HCT116 (cell line): ENCODE results near the gene REPS1. TPM values are rescaled to one million over a fixed set of nuclear protein-coding genes. Genes with fewer than 3 reads are reported as not detected.

Experiments used
- ATAC-seq: fragments of 200-7000 bp; cut with Tn5 transposase; 2 replicates; pipeline ENCODE4 v1.9.1; 2020; ENCODE audit warnings: mild to moderate bottlenecking, moderate library complexity
- BruUV-seq: library from RNA; stranded (reverse); fragments of 400-500 nt; replicated peaks from 2 replicates; lab custom pipeline; 2021; lab: Mats Ljungman, UMichigan
- CTCF ChIA-PET: fragments of 300-600 bp; sonication (Branson Sonifier 250); formaldehyde crosslinking; loops from one replicate; lab custom pipeline; 2021; ENCODE audit warnings: antibody characterized with exemption; lab: Charles Lee
- POLR2A ChIA-PET: fragments of 300-600, 350-600 bp; sonication (Branson Sonifier 250); formaldehyde crosslinking; loops from one replicate; lab custom pipeline; 2021; ENCODE audit warnings: antibody characterized with exemption; lab: Charles Lee
- RAD21 ChIA-PET, 2 experiments: fragments of 300-600 bp; sonication (Branson Sonifier 250); formaldehyde crosslinking; loops; one replicate each; lab custom pipeline; 2023; ENCODE audit warnings: low total read pairs in 2 of 2; ENCODE audit not compliant: uncharacterized antibody in 2 of 2, unreplicated experiment in 2 of 2, low non-redundant PET in 1 of 2; lab: Charles Lee
- DNase-seq: peaks from one replicate; pipeline ENCODE4 v3.0.0-alpha.2; 2010; ENCODE audit warnings: low read depth, low spot score
- H2AFZ ChIP-seq: fragments of 200-600 bp; shearing (Covaris generic), sonication (generic); 2 replicates; pipeline ENCODE4 v1.6.1; 2017; ENCODE audit warnings: low read depth, mixed run types, mixed read lengths, antibody characterized with exemption, low read length; ENCODE audit not compliant: poor library complexity, severe bottlenecking
- H3K27ac ChIP-seq: 2 replicates; pipeline ENCODE4 v1.5.1; 2012; ENCODE audit warnings: low read depth, low read length
- H3K27me3 ChIP-seq: fragments of 200-600 bp; sonication (generic); 2 replicates; pipeline ENCODE4 v1.6.1; 2016; ENCODE audit warnings: mixed run types, low read length, mixed read lengths; ENCODE audit not compliant: insufficient read depth
- H3K36me3 ChIP-seq, 2 experiments: fragments of 200-500 bp in 1 of 2; fragments of 200-600 bp in 1 of 2; sonication (Bioruptor generic) in 1 of 2; sonication (generic) in 1 of 2; 2 replicates each; pipeline versions ENCODE4 v1.5.1 to v1.6.1; 2014 to 2016; ENCODE audit warnings: low read length in 2 of 2, inconsistent platforms in 1 of 2, mixed read lengths in 1 of 2, mixed run types in 1 of 2; ENCODE audit not compliant: insufficient read depth in 2 of 2, control insufficient read depth in 1 of 2
- H3K4me1 ChIP-seq, 2 experiments: fragments of 200-600 bp in 1 of 2; sonication (generic) in 1 of 2; 2 replicates each; pipeline versions ENCODE4 v1.5.1 to v1.6.1; 2012 to 2017; ENCODE audit warnings: low read length in 2 of 2, inconsistent platforms in 1 of 2, mild to moderate bottlenecking in 1 of 2, mixed read lengths in 1 of 2, mixed run types in 1 of 2, moderate library complexity in 1 of 2; ENCODE audit not compliant: insufficient read depth in 2 of 2, control insufficient read depth in 1 of 2
- H3K4me2 ChIP-seq: fragments of 200-600 bp; sonication (generic); 2 replicates; pipeline ENCODE4 v1.6.1; 2017; ENCODE audit warnings: mixed run types, low read length, mixed read lengths
- H3K4me3 ChIP-seq, 2 experiments: fragments of 200-600 bp in 1 of 2; sonication (generic) in 1 of 2; replicated peaks in 1 of 2; 2 replicates each; pipeline ENCODE4 v1.5.1; 2011 to 2016; ENCODE audit warnings: low read length in 2 of 2, control low read depth in 1 of 2, low read depth in 1 of 2, mild to moderate bottlenecking in 1 of 2, mixed read lengths in 1 of 2, mixed run types in 1 of 2
- H3K79me2 ChIP-seq: fragments of 200-600 bp; sonication (generic); 2 replicates; pipeline ENCODE4 v1.6.1; 2017; ENCODE audit warnings: mild to moderate bottlenecking, mixed run types, low read length, moderate library complexity, mixed read lengths; ENCODE audit not compliant: insufficient read depth
- H3K9ac ChIP-seq: fragments of 200-600 bp; sonication (generic); 2 replicates; pipeline ENCODE4 v1.6.1; 2016; ENCODE audit warnings: low read length, mixed read lengths
- H3K9me2 ChIP-seq: fragments of 200-600 bp; sonication (generic), shearing (Covaris generic); 2 replicates; pipeline ENCODE4 v1.6.1; 2017; ENCODE audit warnings: mixed run types, mild to moderate bottlenecking, moderate library complexity; ENCODE audit not compliant: insufficient read depth
- H3K9me3 ChIP-seq, 2 experiments: fragments of 200-500 bp in 1 of 2; fragments of 200-600 bp in 1 of 2; sonication (Bioruptor generic) in 1 of 2; sonication (generic) in 1 of 2; 2 replicates each; pipeline ENCODE4 v1.6.1; 2014 to 2017; ENCODE audit warnings: low read length in 2 of 2, mixed read lengths in 2 of 2, inconsistent platforms in 1 of 2, low read depth in 1 of 2, mild to moderate bottlenecking in 1 of 2, mixed run types in 1 of 2, moderate library complexity in 1 of 2; ENCODE audit not compliant: control insufficient read depth in 1 of 2, insufficient read depth in 1 of 2
- H4K20me1 ChIP-seq: fragments of 200-600 bp; sonication (generic), shearing (Covaris generic); 2 replicates; pipeline ENCODE4 v1.6.1; 2017; ENCODE audit warnings: mixed run types, mild to moderate bottlenecking, moderate library complexity; ENCODE audit not compliant: insufficient read depth
- EGR1 ChIP-seq: IDR thresholded peaks from 2 replicates; pipeline ENCODE4 v1.6.1; 2012; ENCODE audit warnings: low read depth
- ELF1 ChIP-seq: IDR thresholded peaks from 2 replicates; pipeline ENCODE4 v1.6.1; 2012; ENCODE audit warnings: low read depth, borderline replicate concordance
- EZH2phosphoT487 ChIP-seq: fragments of 200-600 bp; IDR thresholded peaks from 2 replicates; pipeline ENCODE4 v1.6.1; 2018; ENCODE audit warnings: antibody characterized with exemption, borderline replicate concordance
- POLR2A ChIP-seq: IDR thresholded peaks from 2 replicates; pipeline ENCODE4 v1.7.0; 2011; ENCODE audit warnings: borderline replicate concordance; ENCODE audit not compliant: insufficient read depth, insufficient read length; ENCODE audit errors: extremely low read depth
- YY1 ChIP-seq: IDR thresholded peaks from 2 replicates; pipeline ENCODE4 v1.6.1; 2011; ENCODE audit warnings: low read length, low read depth, moderate library complexity, mild to moderate bottlenecking; ENCODE audit not compliant: insufficient replicate concordance; ENCODE audit errors: extremely low read depth
- intact Hi-C: fragments of 100-400 bp; cut with micrococcal nuclease; formaldehyde crosslinking; loops from 2 replicates; pipeline ENCODE4 v1.10.0; 2022
- total RNA-seq: library from RNA; stranded (reverse); gene quantifications from one replicate; pipeline ENCODE4 v1.2.1, GENCODE V29; 2021; ENCODE audit not compliant: unreplicated experiment
- TF ChIP-seq, protein P1 (sequence below), 3 experiments: fragments of 200-600 bp in 1 of 3; sonication (generic) in 1 of 3; IDR thresholded peaks in 2 of 3; conservative IDR thresholded peaks in 1 of 3; 2 replicates each; pipeline ENCODE4 v1.5.1; 2012 to 2017; ENCODE audit warnings: low read depth in 2 of 3, low read length in 2 of 3, antibody characterized with exemption in 1 of 3, borderline replicate concordance in 1 of 3, control low read depth in 1 of 3, mild to moderate bottlenecking in 1 of 3, mixed read lengths in 1 of 3, mixed run types in 1 of 3, moderate library complexity in 1 of 3; ENCODE audit not compliant: insufficient read depth in 1 of 3
- TF ChIP-seq, protein P2 (sequence below): IDR thresholded peaks from 2 replicates; pipeline ENCODE4 v1.6.1; 2011; ENCODE audit warnings: mild to moderate bottlenecking, low read length, moderate library complexity; ENCODE audit not compliant: insufficient replicate concordance; ENCODE audit errors: extremely low read depth

REPS1 gene
- total RNA-seq, 1 experiment from 2014 or later, result 52.7 TPM

DNA sequence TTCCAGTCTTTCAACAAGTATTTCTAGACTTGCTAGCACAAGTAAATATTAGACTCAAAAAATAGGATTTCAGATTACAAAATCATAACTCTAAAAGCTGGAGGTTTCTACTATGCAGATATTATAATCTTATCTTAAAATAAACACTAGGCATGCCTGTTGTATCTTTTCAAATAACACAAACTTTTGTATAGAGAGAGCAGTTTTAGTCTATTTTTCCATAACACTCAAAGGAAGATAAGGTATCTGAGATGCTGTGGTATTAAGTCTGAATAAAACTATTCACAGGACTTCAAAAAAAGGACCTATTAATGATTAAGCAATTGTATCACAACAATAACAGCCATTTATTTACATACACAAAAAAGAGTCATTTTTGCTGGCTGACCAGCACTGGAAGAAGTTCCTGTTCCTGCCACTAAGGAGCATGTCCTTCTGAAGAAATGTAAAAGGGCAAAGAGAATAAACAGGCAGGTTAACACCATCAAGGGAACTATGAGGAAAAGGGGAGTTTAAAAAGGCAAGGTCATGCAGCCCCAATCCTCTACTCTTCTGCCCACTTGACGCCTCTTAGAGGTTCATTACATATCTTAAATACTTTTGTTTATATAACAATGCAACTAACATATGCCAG, 39.4 kb downstream of the REPS1 start:
- H3K4me2 ChIP-seq, result no peak overlapping the region
- H3K9ac ChIP-seq, result no peak overlapping the region
- 0 out of 4 replicates have a peak, but pooled peaks cover 0 to 5% of the 10 kb centered on the region in 2 experiments for H3K36me3 ChIP-seq
- H3K27ac ChIP-seq, result no peak overlapping the region
- POLR2A ChIA-PET, result no interaction called here
- peaks cover 2 to 13% of the 10 kb centered on the region in 2 experiments; a peak in 3 of 4 replicates for H3K4me1 ChIP-seq
- H3K4me3 ChIP-seq, result no peak overlapping the region
- intact Hi-C loops, result no loop called here
- H3K9me2 ChIP-seq, result no peaks in the 10 kb centered on the region
- no peak overlapping the region for H2AFZ ChIP-seq
- CTCF ChIA-PET, result no interaction called here
- ATAC-seq (no peak), DNase-seq (no peak)
- H3K79me2 ChIP-seq, result peaks cover 79% of the 10 kb centered on the region
- RAD21 ChIA-PET, result no interaction called here
- H4K20me1 ChIP-seq, result peaks cover 4% of the 10 kb centered on the region; the same call in 1 of the 2 replicates
- no peaks in the 10 kb centered on the region for H3K27me3 ChIP-seq
- no TSS peak for BruUV-seq
- TF ChIP-seq, protein P1, sequence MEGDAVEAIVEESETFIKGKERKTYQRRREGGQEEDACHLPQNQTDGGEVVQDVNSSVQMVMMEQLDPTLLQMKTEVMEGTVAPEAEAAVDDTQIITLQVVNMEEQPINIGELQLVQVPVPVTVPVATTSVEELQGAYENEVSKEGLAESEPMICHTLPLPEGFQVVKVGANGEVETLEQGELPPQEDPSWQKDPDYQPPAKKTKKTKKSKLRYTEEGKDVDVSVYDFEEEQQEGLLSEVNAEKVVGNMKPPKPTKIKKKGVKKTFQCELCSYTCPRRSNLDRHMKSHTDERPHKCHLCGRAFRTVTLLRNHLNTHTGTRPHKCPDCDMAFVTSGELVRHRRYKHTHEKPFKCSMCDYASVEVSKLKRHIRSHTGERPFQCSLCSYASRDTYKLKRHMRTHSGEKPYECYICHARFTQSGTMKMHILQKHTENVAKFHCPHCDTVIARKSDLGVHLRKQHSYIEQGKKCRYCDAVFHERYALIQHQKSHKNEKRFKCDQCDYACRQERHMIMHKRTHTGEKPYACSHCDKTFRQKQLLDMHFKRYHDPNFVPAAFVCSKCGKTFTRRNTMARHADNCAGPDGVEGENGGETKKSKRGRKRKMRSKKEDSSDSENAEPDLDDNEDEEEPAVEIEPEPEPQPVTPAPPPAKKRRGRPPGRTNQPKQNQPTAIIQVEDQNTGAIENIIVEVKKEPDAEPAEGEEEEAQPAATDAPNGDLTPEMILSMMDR (IDR thresholded peaks at IDR 0.05 in 2 of 3, conservative IDR thresholded peaks at IDR 0.05 in 1 of 3; ENCODE audit: borderline replicate concordance in 1 of 3, insufficient read depth in 1 of 3, low read depth in 2 of 3, low read length in 2 of 3), result 0 out of 6 replicates have a peak, but pooled peaks of 1 of the 3 experiments have one; percentile 15
- TF ChIP-seq YY1, result no peak
- H3K9me3 ChIP-seq, result no peaks in the 10 kb centered on the region

DNA sequence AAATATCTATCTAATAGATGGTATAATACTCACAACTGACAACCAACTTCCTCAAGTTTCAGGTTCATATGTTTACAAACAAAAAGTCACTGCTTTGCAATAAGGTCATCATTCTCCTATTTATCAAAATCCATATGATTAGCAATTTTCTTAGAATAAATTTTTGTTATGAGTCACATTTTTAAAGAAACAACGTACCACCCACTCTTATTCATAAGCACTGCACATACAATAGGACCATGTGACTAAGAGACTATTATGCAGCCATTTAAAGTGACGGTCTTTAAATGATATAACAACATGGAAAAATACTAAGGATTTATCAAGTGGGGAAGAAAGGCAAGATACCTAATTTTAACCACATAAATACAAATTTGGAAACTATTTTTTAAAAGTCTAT, 40.0 kb downstream of the REPS1 start:
- Histone ChIP-seq H3K27me3 (no peaks in the 10 kb centered on the region), H3K4me3 (no peak overlapping the region), H3K4me1 (peaks cover 2 to 9% of the 10 kb centered on the region in 2 experiments; a peak in 3 of 4 replicates), H2AFZ (no peak overlapping the region), H4K20me1 (no peaks in the 10 kb centered on the region; the same call in 1 of the 2 replicates), H3K36me3 (0 out of 4 replicates have a peak, but pooled peaks cover 0 to 8% of the 10 kb centered on the region in 2 experiments), H3K79me2 (peaks cover 73% of the 10 kb centered on the region), H3K9me2 (no peaks in the 10 kb centered on the region), H3K9me3 (no peaks in the 10 kb centered on the region), H3K27ac (no peak overlapping the region), H3K4me2 (no peak overlapping the region), H3K9ac (no peak overlapping the region)
- ChIA-PET RAD21 (no interaction called here), POLR2A (interaction anchor here (0.7 kb wide), 1 partner anchor 174 kb away, joined by 4 read pairs; the partner anchor contains the start of gene CCDC28A), CTCF (no interaction called here)
- TF ChIP-seq, protein P2, sequence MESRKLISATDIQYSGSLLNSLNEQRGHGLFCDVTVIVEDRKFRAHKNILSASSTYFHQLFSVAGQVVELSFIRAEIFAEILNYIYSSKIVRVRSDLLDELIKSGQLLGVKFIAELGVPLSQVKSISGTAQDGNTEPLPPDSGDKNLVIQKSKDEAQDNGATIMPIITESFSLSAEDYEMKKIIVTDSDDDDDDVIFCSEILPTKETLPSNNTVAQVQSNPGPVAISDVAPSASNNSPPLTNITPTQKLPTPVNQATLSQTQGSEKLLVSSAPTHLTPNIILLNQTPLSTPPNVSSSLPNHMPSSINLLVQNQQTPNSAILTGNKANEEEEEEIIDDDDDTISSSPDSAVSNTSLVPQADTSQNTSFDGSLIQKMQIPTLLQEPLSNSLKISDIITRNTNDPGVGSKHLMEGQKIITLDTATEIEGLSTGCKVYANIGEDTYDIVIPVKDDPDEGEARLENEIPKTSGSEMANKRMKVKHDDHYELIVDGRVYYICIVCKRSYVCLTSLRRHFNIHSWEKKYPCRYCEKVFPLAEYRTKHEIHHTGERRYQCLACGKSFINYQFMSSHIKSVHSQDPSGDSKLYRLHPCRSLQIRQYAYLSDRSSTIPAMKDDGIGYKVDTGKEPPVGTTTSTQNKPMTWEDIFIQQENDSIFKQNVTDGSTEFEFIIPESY, result no peak
- TF ChIP-seq EZH2phosphoT487, result no peak
- TF ChIP-seq YY1, result no peak
- no peak for TF ChIP-seq ELF1
- TF ChIP-seq EGR1, result no peak
- TF ChIP-seq POLR2A, result no peak
- DNase-seq, result no peak
- BruUV-seq, result no TSS peak
- intact Hi-C loops, result no loop called here
- no peak for ATAC-seq
